ENCODE measurements around the gene TMEM87B. TPM values are rescaled to one million over a fixed set of nuclear protein-coding genes. Genes with fewer than 3 reads are reported as not detected.

TMEM87B gene
- total and polyA plus RNA-seq, 10 of the 15 experiments (the other 5 are each of a cell fraction or from before 2014, with no cell fraction given), result 5.7 to 20.6 (median 12.3) TPM

DNA sequence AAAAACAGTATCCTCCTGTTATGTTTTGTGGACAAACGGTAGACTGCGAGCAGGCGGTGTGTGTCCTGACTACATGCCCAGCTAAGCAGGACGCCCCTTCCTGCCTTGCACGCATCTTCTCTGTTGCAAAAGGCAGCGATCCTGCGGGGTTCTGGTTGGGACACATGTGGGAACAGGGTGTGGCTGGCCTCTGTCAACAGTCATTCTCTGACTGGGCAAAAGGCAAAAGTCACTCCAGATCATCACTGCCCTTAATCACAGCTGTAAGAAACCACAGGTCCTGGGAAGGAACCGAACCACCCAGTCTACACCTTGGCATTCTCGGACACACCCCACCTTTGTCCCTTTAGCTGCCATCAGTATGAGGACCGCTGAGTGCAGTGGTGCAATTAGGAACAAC, 44.3 kb upstream of the TMEM87B start:
- ChIA-PET CTCF (no interaction called here), RAD21 (ENCODE audit: unreplicated experiment) (no interaction called here), POLR2A (interaction anchor here (0.5 kb wide), 1 partner anchor 341 kb away, joined by 3 read pairs; no protein-coding TSS in a partner anchor), SMC1A (ENCODE audit: uncharacterized antibody, unreplicated experiment) (no interaction called here)
- no peaks in the 10 kb centered on the region for H4K20me1 ChIP-seq (ENCODE audit: control insufficient read depth, insufficient read depth)
- no peak for FAIRE-seq
- in situ Hi-C loops (cut with MboI) (no loop called here), intact Hi-C loops (cut with micrococcal nuclease; ENCODE audit: unreplicated experiment) (no loop called here)
- H2AFZ ChIP-seq (ENCODE audit: control insufficient read depth, low read depth, low read length), result no peak overlapping the region
- H3K9ac ChIP-seq (ENCODE audit: control insufficient read depth, insufficient read depth, low read length), result no peak overlapping the region
- H3K4me2 ChIP-seq (ENCODE audit: control insufficient read depth, insufficient read depth), result no peak overlapping the region
- no peaks in the 10 kb centered on the region for H3K9me3 ChIP-seq (replicated peaks; ENCODE audit: control insufficient read depth, insufficient read depth, low read length)
- no peaks in the 10 kb centered on the region; the same call in 1 of the 2 replicates for H3K4me1 ChIP-seq (ENCODE audit: control insufficient read depth, insufficient read depth, low read length)
- ATAC-seq, result no peak
- BruUV-seq (replicated peaks), result no TSS peak
- DNase-seq (ENCODE audit: low read depth, low spot score), result no peak
- no peak overlapping the region for H3K27ac ChIP-seq (ENCODE audit: control insufficient read depth, insufficient read depth)
- WGBS (ENCODE audit: insufficient coverage, insufficient replicate concordance, low lambda C conversion rate, missing lambda C conversion rate), result 61% methylated on average over 10 of the region's 10 CpGs
- H3K4me3 ChIP-seq, result no peak overlapping the region
- H3K27me3 ChIP-seq (replicated peaks in 1 of 2; ENCODE audit: control insufficient read depth in 2 of 2, insufficient read depth in 2 of 2, low read length in 1 of 2), result no peaks in the 10 kb centered on the region
- TF ChIP-seq NRF1 (conservative IDR thresholded peaks at IDR 0.05; ENCODE audit: low read depth, low read length), result no peak
- no peaks in the 10 kb centered on the region for H3K79me2 ChIP-seq (ENCODE audit: control insufficient read depth, insufficient read depth, low read length)
- no peaks in the 10 kb centered on the region for H3K36me3 ChIP-seq (ENCODE audit: control insufficient read depth in 2 of 2, insufficient read depth in 2 of 2, low read length in 1 of 2)

DNA sequence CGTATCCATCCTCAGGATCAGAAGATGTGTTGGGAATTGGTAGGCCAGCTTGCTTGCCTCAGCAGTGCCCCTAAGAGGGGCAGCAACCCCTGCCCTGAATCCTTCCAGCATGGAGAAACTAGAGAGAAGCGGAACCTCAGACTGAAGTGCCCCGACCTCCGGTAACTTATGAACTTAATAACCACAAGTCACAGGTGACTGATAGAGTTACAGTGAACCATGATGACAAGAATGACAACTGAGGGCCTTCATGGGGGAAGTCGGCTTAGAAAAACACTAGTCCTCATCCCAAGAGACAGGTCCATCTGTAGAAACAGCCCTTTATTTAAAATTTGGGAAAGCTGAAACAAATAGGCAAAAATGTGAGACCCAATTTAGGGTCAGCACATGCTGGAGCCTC, 42.5 kb upstream of the TMEM87B start:
- in situ Hi-C loops (cut with MboI) (no loop called here), intact Hi-C loops (cut with micrococcal nuclease; ENCODE audit: unreplicated experiment) (loop anchor here (2.0 kb wide), 1 partner anchor 18 kb away; no protein-coding TSS in a partner anchor)
- Histone ChIP-seq H3K79me2 (ENCODE audit: control insufficient read depth, insufficient read depth, low read length) (no peaks in the 10 kb centered on the region), H3K9ac (ENCODE audit: control insufficient read depth, insufficient read depth, low read length) (no peak overlapping the region), H3K36me3 (ENCODE audit: control insufficient read depth in 2 of 2, insufficient read depth in 2 of 2, low read length in 1 of 2) (no peaks in the 10 kb centered on the region), H3K27me3 (replicated peaks in 1 of 2; ENCODE audit: control insufficient read depth in 2 of 2, insufficient read depth in 2 of 2, low read length in 1 of 2) (no peaks in the 10 kb centered on the region), H3K9me3 (replicated peaks; ENCODE audit: control insufficient read depth, insufficient read depth, low read length) (no peaks in the 10 kb centered on the region), H4K20me1 (ENCODE audit: control insufficient read depth, insufficient read depth) (no peaks in the 10 kb centered on the region), H3K27ac (ENCODE audit: control insufficient read depth, insufficient read depth) (no peak overlapping the region), H3K4me1 (ENCODE audit: control insufficient read depth, insufficient read depth, low read length) (no peaks in the 10 kb centered on the region; the same call in 1 of the 2 replicates), H3K4me3 (no peak overlapping the region), H2AFZ (ENCODE audit: control insufficient read depth, low read depth, low read length) (no peak overlapping the region), H3K4me2 (ENCODE audit: control insufficient read depth, insufficient read depth) (no peak overlapping the region)
- no TSS peak for BruUV-seq (replicated peaks)
- ATAC-seq (peak; percentile 67), FAIRE-seq (no peak), DNase-seq (ENCODE audit: low read depth, low spot score) (no peak)
- ChIA-PET CTCF (no interaction called here), POLR2A (interaction anchor here (0.8 kb wide), 1 partner anchor 20 kb away, joined by 4 read pairs; no protein-coding TSS in a partner anchor), RAD21 (ENCODE audit: unreplicated experiment) (no interaction called here), SMC1A (ENCODE audit: uncharacterized antibody, unreplicated experiment) (interaction anchor here (0.6 to 0.9 kb wide), 2 partner anchors 14 to 29 kb away, joined by 3 to 4 read pairs; no protein-coding TSS in a partner anchor)
- 19% methylated on average over 5 of the region's 5 CpGs for WGBS (ENCODE audit: insufficient coverage, insufficient replicate concordance, low lambda C conversion rate, missing lambda C conversion rate)
- TF ChIP-seq, protein P1, sequence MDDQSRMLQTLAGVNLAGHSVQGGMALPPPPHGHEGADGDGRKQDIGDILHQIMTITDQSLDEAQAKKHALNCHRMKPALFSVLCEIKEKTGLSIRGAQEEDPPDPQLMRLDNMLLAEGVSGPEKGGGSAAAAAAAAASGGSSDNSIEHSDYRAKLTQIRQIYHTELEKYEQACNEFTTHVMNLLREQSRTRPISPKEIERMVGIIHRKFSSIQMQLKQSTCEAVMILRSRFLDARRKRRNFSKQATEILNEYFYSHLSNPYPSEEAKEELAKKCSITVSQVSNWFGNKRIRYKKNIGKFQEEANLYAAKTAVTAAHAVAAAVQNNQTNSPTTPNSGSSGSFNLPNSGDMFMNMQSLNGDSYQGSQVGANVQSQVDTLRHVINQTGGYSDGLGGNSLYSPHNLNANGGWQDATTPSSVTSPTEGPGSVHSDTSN (IDR thresholded peaks at IDR 0.05; ENCODE audit: insufficient replicate concordance, low read depth, low read length), result no peak
- TF ChIP-seq TCF3 (IDR thresholded peaks at IDR 0.05; ENCODE audit: borderline replicate concordance, insufficient read depth, low read depth, low read length), result no peak
- TF ChIP-seq MYC (IDR thresholded peaks at IDR 0.05; ENCODE audit: insufficient read depth, insufficient read length, insufficient replicate concordance, low read length, severe bottlenecking), result no peak
- TF ChIP-seq, protein P2, sequence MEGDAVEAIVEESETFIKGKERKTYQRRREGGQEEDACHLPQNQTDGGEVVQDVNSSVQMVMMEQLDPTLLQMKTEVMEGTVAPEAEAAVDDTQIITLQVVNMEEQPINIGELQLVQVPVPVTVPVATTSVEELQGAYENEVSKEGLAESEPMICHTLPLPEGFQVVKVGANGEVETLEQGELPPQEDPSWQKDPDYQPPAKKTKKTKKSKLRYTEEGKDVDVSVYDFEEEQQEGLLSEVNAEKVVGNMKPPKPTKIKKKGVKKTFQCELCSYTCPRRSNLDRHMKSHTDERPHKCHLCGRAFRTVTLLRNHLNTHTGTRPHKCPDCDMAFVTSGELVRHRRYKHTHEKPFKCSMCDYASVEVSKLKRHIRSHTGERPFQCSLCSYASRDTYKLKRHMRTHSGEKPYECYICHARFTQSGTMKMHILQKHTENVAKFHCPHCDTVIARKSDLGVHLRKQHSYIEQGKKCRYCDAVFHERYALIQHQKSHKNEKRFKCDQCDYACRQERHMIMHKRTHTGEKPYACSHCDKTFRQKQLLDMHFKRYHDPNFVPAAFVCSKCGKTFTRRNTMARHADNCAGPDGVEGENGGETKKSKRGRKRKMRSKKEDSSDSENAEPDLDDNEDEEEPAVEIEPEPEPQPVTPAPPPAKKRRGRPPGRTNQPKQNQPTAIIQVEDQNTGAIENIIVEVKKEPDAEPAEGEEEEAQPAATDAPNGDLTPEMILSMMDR (IDR thresholded peaks at IDR 0.05 in 2 of 3, conservative IDR thresholded peaks at IDR 0.05 in 1 of 3; ENCODE audit: control insufficient read depth in 2 of 3, extremely low read depth in 1 of 3, insufficient read depth in 1 of 3, low read depth in 3 of 3, low read length in 3 of 3), result no peak
- no peak for TF ChIP-seq ASH2L (IDR thresholded peaks at IDR 0.05; ENCODE audit: borderline replicate concordance, low read depth)
- peak; percentile 43; the same call in 1 of the 2 replicates for TF ChIP-seq RUNX3 (IDR thresholded peaks at IDR 0.05; ENCODE audit: low read length)
- TF ChIP-seq, protein P3, sequence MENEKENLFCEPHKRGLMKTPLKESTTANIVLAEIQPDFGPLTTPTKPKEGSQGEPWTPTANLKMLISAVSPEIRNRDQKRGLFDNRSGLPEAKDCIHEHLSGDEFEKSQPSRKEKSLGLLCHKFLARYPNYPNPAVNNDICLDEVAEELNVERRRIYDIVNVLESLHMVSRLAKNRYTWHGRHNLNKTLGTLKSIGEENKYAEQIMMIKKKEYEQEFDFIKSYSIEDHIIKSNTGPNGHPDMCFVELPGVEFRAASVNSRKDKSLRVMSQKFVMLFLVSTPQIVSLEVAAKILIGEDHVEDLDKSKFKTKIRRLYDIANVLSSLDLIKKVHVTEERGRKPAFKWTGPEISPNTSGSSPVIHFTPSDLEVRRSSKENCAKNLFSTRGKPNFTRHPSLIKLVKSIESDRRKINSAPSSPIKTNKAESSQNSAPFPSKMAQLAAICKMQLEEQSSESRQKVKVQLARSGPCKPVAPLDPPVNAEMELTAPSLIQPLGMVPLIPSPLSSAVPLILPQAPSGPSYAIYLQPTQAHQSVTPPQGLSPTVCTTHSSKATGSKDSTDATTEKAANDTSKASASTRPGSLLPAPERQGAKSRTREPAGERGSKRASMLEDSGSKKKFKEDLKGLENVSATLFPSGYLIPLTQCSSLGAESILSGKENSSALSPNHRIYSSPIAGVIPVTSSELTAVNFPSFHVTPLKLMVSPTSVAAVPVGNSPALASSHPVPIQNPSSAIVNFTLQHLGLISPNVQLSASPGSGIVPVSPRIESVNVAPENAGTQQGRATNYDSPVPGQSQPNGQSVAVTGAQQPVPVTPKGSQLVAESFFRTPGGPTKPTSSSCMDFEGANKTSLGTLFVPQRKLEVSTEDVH (IDR thresholded peaks at IDR 0.05; ENCODE audit: low read depth, partially characterized antibody), result no peak
- TF ChIP-seq SMC3 (IDR thresholded peaks at IDR 0.05; ENCODE audit: borderline replicate concordance, low read length), result no peak
- no peak for TF ChIP-seq CBX3 (IDR thresholded peaks at IDR 0.05; ENCODE audit: borderline replicate concordance, low read depth)
- peak; percentile 39; the same call in 1 of the 2 replicates for TF ChIP-seq NR2F1 (conservative IDR thresholded peaks at IDR 0.05)
